ENCODE data around the gene ARV1.
"Not testable (repeated sequence)": the region's sequence is repeated elsewhere in the genome, so short reads cannot be mapped to it uniquely, and the experiment has no call there.

Gene ARV1

DNA sequence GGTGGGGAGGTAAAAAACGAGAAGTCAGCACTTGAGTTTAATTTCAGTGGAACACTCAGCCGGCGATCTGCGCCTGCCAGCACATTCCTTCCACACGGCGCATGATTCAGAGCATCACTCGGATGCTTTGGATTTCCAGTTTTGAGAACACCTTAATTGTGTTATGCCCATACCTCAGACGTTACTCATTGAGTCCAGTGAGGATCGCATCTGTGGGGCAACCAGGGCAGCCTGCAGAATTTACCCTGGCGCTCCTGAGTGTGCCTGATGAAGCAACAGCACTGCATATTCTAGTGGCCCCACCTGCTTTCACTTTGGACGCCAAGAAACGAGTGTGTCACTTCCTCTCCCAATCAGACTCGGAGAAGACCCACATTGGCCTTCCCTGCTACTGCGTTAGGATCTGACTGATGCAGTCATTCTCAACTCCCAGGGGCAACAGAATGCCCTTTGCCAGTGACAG is 41.3 kb downstream of the ARV1 start:
- DNase-seq = no peak

DNA sequence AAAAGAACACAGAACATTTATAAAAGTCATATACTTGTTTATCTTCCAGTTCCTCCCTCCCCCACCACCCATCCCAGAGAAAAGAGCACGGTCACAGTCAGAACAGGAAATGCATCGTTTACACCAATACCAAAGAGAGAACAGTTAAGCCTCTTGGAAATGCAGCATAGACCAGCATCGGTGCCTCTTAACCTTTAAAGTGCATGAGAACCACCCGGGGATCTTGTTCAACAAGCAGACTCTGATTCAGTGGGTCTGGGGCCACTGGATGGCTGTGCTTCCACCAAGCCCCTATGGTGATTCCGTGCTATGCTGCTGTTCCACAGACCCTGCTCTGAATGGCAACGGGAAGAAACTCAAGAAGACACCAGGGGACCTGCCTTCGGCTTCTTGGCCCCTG is 41.9 kb downstream of the ARV1 start:
- no peak for DNase-seq

DNA sequence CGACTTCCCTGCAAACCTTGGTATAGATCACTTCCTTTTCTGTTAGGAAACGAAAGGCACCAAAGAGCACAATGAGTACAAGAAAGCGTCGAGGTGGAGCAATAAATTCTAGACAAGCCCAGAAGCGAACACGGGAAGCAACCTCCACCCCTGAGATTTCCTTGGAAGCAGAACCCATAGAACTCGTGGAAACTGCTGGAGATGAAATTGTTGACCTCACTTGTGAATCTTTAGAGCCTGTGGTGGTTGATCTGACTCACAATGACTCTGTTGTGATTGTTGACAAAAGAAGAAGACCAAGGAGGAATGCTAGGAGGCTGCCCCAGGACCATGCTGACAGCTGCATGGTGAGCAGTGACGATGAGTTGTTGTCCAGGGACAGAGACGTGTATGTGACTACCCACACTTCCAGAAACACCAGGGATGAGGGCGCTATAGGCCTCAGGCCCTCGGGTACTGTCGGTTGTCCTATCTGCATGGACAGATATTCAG is 42.7 kb downstream of the ARV1 start:
- no peak for DNase-seq

DNA sequence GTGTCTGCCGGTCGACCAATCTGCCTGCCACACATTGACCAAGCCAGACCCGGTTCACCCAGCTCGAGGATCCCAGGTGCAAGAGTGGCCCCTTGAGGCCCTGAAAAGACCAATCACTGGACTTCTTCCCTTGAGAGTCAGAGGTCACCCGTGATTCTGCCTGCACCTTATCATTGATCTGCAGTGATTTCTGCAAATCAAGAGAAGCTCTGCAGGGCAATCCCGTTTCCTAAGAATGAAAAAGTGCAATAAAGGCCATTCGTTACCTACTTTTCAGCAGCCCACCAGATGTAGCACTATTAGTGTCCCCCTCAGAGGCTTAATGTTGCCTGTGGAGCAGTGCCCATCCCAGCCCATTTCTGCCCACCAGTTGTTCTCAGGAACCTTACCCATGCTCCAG is 43.6 kb downstream of the ARV1 start:
- DNase-seq = not testable (repeated sequence)

DNA sequence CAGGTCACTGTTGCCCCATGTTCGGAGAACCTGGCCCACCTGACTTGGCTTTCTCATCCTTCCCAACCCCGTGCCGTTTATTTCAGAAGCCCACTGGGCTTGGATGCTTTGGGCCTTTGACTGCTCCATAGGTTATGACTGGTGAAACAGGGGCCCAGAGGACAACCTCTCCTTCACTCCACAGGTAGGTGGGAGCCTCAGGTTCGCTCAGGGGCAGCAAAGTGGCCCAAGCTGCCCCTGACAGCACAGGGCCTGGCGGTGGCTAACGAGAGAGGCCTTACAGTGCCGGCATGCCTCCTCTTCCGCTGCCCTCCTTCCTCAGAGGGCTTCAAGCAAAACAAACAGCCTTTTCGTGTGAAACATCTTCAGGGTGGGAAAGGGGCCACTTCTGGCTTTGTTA is 44.3 kb downstream of the ARV1 start:
- DNase-seq = no peak

DNA sequence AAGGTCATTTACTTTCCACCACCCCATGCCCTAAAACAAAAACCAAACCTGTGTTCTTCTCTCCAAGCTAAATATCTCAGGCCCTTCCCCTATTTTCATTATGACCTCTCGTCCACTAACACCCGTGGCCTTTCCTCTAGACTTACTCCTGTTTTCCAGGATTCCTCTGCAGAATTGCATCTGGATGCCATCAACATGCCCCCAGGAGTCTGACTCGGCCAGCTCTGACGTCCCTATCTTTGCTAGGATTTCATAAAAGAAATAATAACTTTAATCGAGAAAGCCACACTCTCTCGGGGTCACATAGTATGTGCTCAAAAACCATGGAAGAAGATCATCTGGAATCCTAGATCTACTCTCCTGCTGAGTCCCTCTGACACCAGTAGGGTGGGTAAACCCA is 47.7 kb downstream of the ARV1 start:
- DNase-seq = no peak

DNA sequence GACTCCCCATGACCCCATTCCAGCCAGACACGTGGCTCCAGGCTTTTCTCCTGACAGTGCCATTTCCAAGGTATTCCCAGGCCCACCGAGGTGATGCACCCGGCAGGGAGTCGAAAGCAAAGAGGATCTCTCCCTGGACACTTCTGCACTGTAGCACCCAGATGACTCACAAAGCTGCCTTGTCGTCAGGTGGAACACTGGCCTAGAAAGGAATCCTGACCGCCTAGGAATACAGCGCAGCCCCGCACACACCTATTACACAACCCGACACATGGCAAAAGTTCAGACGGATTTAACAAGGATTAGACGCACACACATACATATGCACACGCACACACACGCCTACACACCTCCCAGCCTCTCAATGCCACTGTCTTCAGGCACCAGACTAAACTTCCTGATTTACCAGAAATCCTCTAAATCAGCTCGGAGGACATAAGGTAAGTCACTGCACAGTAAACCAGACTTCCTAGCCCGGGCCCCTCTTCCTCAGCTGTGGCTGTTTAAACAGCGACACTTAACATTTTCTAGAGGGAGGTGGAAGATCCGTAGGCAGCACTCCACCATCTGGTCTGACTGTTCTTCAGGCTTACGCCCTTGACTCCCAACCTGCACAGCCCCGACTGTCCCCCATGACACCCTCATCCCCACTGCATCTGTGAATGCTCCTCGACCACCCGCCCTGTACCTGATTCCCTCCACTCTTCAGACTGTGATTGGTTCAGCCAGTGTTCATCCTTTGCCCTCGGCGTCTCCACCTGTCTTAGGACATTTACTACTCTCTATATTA is 48.4 kb downstream of the ARV1 start:
- no peak for DNase-seq

DNA sequence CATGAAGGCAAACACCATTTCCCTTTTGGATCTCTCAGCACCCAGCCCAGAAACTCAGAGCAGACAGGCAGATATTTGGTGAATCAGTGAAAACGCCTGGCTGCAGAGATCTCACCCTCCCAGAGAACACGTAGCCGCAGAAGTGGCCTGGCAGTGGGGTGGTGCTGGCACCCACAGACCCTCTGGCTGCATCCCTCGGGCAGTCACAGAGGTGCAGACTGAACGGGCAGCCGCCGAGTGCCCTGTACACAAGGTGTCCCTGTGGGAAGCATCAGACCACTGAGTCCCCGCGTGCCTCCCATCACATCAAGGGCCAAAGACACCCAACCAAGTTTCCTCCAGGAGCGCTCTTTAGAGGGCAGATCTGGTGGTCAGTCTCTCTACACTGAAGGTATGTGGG is 49.1 kb downstream of the ARV1 start:
- DNase-seq = no peak

DNA sequence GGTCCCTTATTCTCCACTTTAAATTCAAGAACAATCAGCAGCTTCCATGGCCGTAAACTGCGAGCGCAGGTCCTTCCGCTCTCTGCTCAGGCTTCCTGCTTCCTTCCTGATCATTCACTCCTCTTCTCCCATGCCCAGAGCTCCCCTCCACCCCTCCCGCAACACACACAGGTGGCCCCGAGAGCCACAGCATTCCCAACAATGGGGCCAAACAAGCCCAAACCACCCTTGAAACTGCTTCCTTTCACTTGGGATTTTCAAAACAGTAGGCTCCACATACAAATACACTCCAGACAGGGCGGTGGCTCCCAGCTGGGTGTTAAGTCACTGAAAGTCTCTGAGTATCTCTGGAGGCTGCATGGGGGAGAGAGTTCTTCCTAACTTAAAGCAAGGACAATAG is 49.8 kb downstream of the ARV1 start:
- no peak for DNase-seq

DNA sequence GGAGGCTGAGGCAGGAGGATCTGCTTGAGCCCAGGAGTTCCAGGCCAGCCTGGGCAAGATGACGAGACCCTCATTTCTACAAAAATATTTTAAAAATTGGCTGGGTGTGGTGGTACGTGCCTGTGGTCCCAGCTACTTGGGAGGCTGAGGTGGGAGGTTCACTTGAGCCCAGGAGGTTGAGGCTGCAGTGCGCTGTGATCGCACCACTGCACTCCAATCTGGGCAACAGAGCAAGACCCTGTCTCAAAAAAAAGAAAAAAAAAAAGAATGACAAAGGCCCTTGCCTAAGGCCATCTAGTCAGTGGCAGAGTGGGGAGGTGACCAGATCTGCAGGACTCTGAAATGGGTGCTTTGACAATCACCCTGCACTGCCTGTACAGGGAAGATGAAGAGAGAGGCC is 50.4 kb downstream of the ARV1 start:
- DNase-seq = not testable (repeated sequence)

DNA sequence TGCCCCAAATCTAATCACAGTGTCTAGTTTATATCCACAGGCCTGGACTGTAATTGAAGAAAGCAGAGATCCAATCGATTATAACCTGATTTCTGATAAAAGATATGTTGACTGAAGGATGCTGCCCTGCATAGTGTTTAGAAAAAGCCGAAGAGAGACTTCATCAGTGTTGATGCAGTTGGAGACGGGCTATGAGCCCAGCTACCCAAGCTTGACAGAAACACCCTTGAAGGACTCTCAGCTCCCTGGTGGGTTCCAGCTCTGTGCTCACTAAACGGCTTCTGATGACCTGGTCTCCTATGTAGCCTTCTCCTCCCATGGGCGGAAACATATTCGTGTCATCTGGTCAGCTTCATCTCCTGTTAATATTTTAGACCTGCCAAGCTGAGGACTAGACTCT is 50.9 kb downstream of the ARV1 start:
- no peak for DNase-seq

DNA sequence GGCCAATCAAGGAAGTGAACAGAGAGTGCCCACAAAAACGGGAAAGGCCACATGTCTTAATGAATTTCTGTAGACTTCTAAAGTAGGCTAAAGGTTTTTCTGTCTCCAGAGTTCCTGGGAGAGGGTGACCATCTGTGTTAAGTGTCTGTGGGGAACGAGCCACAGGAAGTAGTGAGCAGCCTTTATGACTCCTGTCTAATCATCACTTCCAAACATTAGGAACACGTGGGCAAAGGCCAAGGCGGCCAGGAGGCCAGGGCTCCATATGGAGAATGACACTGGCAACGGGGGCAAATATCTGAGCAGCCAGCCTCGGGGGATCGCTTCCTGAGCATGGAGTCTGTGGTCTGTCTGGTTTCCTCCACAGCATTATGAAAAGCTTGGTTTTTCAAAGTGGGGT is 54.1 kb downstream of the ARV1 start:
- DNase-seq = no peak

DNA sequence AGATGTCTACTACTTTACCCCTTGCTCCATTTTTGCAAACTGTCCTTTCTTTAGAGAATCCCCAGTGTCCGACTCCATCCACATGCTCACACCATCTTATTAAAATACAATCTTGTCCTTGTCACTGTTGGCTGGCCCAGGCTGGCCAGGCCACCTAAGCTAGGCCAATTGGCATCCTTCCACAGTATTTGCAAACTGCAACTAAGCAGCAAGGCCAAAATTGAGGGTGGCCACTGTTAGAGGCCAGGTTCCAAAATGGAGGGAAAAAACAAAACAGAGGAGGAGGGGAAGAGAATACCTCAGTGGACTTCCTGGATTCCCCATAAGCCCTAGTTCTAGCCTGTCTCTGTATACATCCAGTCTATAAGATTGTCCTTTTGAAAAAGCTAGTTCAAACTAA is 56.9 kb downstream of the ARV1 start:
- DNase-seq = no peak

DNA sequence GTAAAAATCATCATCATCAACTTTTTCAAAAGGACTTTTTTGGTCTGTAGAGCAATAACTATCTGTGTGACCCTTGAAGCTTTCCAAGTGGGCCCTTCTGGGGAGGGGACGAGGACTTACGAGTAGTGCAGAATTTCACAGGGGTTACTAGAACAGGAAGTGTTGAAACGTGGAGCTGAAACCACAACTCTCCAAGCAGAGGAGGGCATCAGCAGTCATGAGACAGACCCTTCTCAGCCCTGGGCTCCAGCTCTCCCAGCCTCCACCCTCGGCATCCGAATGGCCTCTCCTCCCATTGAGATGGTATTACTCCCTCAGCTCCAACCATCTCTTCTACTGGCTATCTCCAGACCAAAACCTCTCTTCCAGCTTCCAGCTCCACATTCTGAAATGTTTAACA is 57.5 kb downstream of the ARV1 start:
- no peak for DNase-seq

DNA sequence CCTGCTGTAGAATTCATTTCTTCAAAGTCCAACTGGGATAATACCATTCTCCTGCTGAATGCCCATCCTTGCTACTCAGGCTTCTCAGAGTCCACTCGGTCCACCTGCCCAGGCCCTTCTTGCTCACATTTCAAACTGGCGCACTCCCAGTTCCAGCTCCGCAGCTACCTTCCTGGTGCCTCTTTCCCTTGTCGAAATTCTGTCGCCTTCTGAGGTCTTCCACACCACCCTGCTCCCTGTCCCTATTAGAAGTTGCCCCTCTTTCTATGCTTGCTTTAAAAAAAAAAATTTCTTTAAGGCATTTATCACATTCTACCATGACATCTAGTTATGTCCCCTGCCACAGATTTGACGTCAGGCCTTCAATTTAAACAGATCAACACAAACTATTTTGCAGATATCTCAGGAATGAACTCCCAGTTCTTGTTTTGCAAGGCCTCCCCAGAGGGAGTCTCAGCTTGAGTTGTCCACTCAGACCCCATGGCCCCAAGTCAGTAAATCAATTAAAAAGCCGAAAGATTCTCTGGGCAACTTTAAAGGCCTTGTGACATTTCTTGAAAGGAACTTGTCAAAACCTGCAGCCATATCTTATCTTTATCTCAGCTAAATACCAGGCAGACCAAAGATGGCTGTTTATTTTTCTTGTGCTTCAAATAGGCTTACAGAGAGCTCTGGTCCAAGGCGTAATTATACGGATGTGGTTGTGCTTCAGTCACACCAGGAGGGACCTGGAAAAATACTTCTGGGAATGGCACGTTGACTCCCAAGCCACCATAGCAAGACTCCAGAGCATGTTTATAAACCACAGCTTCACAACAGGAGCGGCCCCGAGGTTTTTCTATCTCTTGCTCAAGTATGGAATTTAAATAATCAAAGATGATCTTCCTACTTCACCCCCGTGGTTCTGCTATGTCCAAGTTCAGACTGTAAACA is 59.0 kb downstream of the ARV1 start:
- DNase-seq = no peak

DNA sequence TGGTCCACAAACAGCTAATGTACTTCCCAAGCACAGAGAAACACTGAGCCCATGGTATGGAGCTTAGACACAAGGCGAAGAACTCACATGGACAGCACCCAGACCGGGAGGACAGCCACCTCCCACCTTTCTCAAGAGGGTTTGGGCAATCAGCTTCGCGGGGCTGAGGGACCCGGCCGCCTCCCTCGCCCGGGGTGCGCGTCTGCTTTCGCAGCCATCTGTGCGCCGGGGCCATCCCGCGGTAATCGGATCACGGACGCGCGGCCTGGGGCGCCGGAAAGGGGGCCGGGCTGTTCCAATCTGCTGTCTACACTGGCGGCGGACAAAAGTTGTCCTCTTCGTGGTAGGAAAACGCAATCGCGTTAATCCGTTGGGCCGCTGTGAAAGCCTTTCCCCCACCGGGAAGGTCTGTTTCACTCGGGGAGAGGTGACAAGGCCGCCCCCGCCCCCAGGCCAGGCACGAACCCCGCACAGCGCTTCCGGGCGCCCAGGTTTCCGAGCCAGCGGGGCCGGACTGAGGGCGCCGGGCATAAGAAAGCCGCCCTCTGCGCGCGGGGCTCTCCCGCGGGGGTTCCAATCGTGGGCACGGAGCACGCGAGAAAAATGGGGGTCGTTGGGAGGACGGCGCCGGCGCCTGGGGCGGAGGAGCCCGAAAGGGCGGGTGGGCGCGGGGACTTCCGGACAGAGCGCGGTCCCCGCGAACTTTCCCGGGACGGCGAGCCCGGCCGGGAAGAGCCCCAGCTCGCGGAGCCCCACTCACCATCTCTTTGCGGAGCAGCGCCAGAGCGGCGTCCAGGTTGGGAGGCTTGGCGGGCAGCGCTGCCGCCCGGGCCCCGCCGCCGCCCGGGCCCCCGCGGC is 60.5 kb downstream of the ARV1 start:
- peak; percentile 9 for DNase-seq

DNA sequence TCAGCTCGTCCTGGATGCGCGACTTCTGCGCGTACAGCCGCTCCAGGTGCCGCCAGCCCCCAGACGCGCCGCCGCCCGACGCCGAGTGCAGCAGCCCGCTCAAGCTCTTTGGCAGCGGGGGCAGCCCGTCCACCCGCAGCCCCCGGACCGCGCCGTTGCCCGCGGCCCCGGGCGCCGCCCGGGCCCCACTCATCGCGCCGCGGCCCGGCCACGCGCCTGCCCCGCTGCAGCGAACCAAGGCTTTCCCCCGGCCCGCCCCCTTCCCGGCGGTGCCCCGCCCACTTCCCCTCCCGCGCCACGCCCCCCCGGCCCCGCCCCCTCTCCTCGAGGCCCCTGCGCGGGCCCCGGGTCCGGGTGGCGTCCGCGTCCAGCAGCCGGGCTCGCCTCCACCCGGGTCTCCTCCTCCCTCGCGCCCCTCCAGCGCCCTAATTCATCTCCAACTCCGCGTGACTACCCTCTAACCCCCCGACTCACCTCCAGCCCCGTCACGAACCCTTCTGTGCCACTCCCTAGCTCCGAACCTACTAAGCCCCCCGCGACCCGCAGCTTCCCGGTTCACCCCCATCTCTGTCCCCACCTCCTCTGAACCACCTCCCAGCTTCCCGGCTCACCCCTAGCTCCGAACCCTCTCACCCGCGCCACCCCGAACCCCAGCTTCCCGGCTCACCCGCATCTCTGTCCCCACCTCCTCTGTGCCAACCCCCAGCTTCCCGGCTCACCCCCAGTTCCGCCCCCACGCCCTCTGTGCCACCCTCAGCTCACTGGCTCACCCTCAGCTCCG is 61.3 kb downstream of the ARV1 start, which contains the start of gene FAM89A:
Gene FAM89A (minus strand): TSS at position 236 of the 781 bp plus-strand sequence. CDS start 43 bp downstream, at position 193.
- peak; percentile 68 for DNase-seq

DNA sequence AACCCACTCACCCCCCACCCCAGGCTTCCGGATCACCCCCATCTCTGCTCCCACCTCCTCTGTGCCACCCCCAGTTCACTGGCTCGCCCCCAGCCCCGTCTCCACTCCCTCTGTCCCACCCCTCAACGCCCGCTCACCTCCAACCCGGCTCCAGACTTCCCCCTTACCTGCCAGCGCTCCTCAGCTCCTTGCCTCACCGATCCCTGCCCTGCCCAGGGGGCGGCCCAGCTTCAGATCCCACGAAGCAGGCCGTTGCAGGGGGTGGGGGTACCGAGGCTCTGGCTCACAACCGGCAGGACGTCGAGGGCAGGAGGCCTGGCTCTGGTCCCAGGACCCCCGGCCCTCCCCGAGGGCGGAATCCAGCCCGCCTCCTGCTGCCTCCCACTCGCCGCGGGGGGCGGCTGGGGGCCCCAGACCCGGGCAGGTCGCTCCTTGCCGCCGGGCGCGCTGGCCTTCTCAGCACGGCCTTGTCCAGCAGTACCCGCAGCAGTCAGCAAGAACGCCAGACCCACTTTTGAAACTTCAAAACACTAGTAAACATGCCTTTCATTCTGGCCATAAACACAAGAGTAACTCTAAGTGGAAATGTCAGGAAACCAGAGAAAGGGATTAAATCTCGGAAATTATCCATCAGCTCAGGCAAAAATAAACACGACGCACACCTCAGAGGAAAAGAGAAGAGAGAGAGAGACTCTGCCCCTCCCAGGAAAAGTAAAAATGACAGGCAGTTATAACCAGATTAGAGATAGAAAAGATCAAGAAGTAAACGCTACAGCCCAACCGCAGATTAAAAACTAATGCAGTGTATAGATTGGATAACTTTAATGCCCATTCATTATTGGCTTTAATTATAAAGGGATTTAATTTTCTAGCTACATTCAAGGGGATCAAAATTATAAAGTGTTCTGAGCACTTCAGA is 62.2 kb downstream of the ARV1 start:
- no peak for DNase-seq

DNA sequence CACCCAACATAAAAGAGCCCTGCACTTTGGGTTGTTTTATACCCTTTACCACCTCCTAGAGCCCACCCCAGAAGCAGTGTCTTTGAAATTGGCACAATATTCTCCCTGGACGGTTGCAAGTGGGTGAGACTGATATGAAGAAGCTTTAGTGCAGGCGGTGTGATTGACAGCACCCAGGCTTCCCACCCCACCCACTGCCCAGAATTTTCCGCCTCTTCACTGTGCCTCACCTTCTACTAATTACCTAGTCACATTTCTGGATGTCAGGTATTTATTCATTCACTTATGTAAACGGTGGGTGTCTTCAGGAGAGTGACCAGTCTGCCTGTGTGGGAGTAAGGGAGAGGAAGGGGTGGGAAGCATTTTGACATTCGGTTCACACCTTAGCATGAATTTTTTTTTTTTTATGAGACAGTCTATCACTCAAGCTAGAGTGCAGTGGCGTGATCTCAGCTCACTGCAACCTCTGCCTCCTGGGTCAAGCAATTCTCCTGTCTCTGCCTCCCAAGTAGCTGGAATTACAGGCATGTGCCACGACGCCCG is 62.9 kb downstream of the ARV1 start:
- DNase-seq = no peak

DNA sequence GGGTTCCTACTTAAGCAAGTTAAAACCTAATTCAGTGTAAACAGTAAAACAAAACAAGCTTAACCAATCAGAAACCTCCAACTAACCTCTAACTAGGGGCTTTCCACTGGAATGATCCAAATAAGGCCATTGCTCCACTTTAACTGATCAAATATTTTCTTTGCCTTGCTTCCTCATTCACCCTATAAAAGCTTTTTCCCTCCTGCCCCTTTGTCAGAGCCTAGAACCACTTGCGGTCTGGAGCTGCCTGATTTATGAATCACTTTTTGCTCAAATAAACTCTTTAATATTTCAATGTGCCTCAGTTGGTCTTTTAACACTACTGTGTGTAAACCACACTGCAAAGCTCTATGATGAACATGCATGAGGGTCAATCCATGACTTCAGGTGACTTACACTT is 65.7 kb downstream of the ARV1 start:
- no peak for DNase-seq
